Activated T-cell treated with anti-CD3 and anti-CD28 coated beads, Interleukin-2, amount 50 U/mL, for 24 hours (primary cell): Measurements from ENCODE around the gene OLFML1.

Experiments
- DNase-seq: peaks from one replicate; pipeline ENCODE4 v3.0.0-alpha.2; 2020
- H3K27ac Mint-ChIP-seq: 2 replicates; pipeline ENCODE4 v1.8.0; 2020; ENCODE audit warnings: mild to moderate bottlenecking, mixed read lengths
- H3K27me3 Mint-ChIP-seq: 2 replicates; pipeline ENCODE4 v1.8.0; 2020; ENCODE audit warnings: mixed read lengths
- H3K36me3 Mint-ChIP-seq: 2 replicates; pipeline ENCODE4 v1.8.0; 2020; ENCODE audit warnings: low read depth, mixed read lengths
- H3K4me1 Mint-ChIP-seq: 2 replicates; pipeline ENCODE4 v1.8.0; 2020; ENCODE audit warnings: low read depth, mixed read lengths
- H3K4me3 Mint-ChIP-seq: 2 replicates; pipeline ENCODE4 v1.8.0; 2020; ENCODE audit warnings: mild to moderate bottlenecking, moderate library complexity, mixed read lengths
- H3K9me3 Mint-ChIP-seq: 2 replicates; pipeline ENCODE4 v1.8.0; 2020; ENCODE audit warnings: mixed read lengths

Gene OLFML1

DNA sequence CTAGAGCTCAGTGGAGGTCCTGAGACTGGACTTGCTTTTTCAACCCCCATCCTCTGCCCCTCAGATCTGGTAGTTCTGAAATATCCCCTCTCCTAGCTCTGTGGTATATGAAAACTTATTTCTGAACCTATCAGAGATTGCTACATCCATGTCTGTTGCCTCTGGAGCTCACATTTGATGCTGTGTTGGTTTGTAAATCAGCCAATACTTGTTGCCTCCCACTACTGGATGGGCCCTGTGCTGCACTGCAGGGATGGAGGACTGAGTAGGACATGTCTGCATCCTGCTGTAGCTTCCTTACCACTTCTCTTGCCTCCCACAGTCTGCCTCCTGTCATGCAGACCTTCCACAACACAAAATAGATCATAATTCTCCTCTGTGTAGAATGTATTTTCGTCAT, 5.2 kb downstream of the OLFML1 start:
- Mint-ChIP-seq H3K27ac (no peak overlapping the region), H3K9me3 (no peaks in the 10 kb centered on the region), H3K4me3 (no peak overlapping the region), H3K27me3 (peaks cover 6% of the 10 kb centered on the region), H3K36me3 (no peaks in the 10 kb centered on the region), H3K4me1 (no peaks in the 10 kb centered on the region)
- DNase-seq: no peak

DNA sequence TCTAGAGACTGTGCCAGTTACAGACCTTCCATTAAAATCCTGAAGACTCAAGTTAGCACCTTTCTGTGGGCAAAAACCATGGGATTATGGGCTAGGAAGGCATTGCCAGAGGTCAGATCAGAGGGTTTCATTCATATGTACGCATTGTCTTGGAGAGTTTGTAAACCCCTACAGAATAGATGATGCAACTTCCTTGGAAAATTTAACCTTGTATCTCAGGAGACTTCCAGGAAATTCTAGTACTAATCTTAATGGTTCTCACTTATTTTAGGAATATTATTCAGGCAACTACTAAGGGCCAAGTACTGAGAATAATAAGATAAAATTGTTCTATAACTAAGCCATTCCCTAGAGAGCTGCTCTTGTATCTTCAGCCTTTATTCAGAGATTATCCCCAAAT, 6.9 kb downstream of the OLFML1 start:
- H3K27me3 Mint-ChIP-seq: peaks cover 6% of the 10 kb centered on the region
- H3K4me3 Mint-ChIP-seq: no peak overlapping the region
- DNase-seq: no peak
- H3K36me3 Mint-ChIP-seq: no peaks in the 10 kb centered on the region
- H3K27ac Mint-ChIP-seq: no peak overlapping the region
- no peaks in the 10 kb centered on the region for H3K9me3 Mint-ChIP-seq
- peaks cover 10% of the 10 kb centered on the region for H3K4me1 Mint-ChIP-seq

DNA sequence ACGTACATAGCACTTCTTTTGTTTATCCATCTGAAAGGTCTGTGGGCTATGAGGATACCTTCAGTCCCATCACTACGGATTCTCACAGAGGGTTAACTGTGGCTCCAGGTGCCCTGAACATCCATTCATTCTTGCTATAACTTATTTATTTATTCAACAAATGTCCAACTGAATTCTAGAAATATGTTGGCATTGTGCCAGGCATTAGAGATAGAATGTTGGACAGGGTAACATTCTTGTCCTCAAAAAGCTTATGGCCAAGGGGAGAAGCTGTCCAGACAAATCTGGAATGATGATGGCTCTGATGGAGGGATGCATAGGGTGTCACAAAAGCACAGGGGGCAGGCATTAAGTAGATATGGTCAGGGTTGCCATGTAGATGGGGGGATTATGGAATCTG, 8.4 kb downstream of the OLFML1 start:
- no peak overlapping the region for H3K4me3 Mint-ChIP-seq
- no peaks in the 10 kb centered on the region for H3K9me3 Mint-ChIP-seq
- H3K27me3 Mint-ChIP-seq: peaks cover 6% of the 10 kb centered on the region
- peaks cover 10% of the 10 kb centered on the region for H3K4me1 Mint-ChIP-seq
- DNase-seq: no peak
- H3K36me3 Mint-ChIP-seq: no peaks in the 10 kb centered on the region
- H3K27ac Mint-ChIP-seq: no peak overlapping the region

DNA sequence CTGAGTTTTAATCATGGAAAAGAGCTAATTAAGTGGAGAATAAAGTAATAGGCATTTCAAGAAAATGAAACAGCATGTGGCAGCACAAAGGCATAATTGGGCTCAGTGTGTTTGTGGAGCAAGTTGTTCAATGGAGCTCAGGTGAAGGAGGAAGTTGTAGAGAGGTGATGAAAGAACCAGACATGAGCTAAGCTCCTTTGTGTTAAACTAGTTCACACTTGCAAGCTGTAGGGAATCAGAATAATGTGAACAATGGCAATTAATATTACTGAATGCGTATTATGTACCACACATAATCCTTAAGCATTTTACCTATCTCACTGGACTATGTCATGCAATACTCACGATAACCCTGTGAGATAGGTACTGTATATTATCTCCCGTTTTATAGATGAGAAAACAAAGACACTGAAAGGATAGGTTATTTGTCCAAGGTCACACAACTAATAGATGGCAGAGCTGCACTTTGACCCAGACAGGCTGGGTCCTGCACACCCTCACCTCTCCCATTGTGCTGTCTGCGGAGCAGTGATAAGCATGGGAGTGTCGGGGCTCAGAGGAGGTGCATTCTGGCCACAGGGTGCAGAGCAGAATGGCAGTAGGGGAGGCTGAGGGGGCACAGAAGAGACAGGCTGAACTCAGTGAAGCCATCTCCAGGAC, 8.9 kb downstream of the OLFML1 start:
- no peak overlapping the region for H3K27ac Mint-ChIP-seq
- H3K9me3 Mint-ChIP-seq: no peaks in the 10 kb centered on the region
- H3K36me3 Mint-ChIP-seq: no peaks in the 10 kb centered on the region
- H3K27me3 Mint-ChIP-seq: peaks cover 6% of the 10 kb centered on the region
- H3K4me1 Mint-ChIP-seq: peaks cover 10% of the 10 kb centered on the region
- H3K4me3 Mint-ChIP-seq: no peak overlapping the region
- no peak for DNase-seq

DNA sequence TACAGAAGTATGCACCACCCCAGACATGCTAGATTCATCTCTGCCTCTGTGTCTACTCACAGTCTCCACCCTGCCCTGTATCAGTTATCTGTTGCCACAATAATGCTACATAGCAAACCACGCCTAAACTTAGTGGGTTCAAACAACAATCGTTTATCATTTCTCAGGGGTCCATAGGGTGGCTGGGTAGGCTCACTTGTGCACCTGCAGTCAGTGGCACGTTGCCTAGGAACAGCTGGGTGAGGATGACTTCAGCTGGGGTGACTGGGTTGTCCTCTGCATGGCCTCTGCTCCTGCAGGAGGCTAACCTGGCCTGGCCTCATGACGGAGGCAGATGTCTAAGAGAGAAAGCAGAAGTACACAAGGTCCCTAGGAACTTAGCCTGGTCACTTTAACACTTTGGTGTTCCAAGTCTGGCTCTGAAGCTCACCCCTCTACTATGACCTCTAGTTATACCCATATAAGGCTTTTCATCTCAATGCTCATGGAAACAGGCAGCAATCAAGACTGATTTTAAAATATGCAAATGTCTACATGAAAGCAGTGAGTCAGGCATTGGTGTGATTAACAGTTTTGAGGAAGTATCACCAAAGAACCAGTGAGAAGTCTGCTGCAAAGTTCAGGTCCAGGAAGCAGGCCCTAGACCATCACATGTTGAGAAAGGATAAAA, 10.7 kb downstream of the OLFML1 start:
- peaks cover 10% of the 10 kb centered on the region for H3K4me1 Mint-ChIP-seq
- no peaks in the 10 kb centered on the region for H3K9me3 Mint-ChIP-seq
- H3K36me3 Mint-ChIP-seq: no peaks in the 10 kb centered on the region
- H3K27ac Mint-ChIP-seq: peak overlapping the region; percentile 51
- H3K4me3 Mint-ChIP-seq: no peak overlapping the region
- H3K27me3 Mint-ChIP-seq: peaks cover 6% of the 10 kb centered on the region
- no peak for DNase-seq

DNA sequence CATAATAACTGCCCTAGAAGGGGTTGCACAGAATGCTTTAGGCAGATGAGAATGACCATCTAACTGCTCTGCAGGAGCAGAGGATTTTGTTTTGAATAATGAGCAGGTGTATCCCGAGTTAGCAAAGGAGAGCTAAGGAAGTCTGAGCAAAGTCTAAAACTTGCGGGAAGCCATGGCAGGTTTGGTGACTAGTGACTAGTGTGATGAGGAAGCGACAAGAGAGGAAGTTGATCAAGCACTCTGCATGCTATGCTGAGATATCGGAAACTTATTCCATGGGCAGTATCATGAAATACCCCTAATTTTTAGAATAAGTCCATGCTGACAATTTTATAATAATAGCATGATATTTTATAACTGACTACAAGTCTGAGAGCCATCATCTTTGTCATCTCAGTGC, 12.9 kb downstream of the OLFML1 start:
- no peak for DNase-seq
- no peaks in the 10 kb centered on the region for H3K36me3 Mint-ChIP-seq
- no peak overlapping the region for H3K4me3 Mint-ChIP-seq
- no peak overlapping the region for H3K27ac Mint-ChIP-seq
- peaks cover 10% of the 10 kb centered on the region for H3K4me1 Mint-ChIP-seq
- H3K9me3 Mint-ChIP-seq: no peaks in the 10 kb centered on the region
- H3K27me3 Mint-ChIP-seq: peaks cover 6% of the 10 kb centered on the region

DNA sequence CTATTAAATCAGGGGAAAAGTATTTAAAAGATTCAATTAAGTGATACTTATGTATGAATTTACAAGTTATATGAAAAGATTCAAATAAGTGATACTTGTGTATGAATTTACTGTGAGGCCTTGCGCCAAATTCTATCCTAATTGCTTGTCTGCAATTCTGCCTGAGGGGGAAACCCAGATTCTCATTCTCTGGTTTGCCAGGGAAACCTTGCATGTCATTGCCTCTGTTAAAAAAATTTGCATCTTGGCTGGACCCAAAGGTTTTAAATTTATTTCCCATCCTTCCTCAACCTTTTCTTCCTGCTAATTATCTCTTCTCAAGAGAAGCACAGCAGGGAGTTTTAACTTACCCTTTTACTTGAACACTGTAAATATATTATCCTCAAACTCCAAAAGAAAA, 13.8 kb downstream of the OLFML1 start:
- DNase-seq: no peak
- Mint-ChIP-seq H3K4me3 (no peak overlapping the region), H3K4me1 (peaks cover 10% of the 10 kb centered on the region), H3K27ac (no peak overlapping the region), H3K36me3 (no peaks in the 10 kb centered on the region), H3K27me3 (peaks cover 2% of the 10 kb centered on the region), H3K9me3 (no peaks in the 10 kb centered on the region)

DNA sequence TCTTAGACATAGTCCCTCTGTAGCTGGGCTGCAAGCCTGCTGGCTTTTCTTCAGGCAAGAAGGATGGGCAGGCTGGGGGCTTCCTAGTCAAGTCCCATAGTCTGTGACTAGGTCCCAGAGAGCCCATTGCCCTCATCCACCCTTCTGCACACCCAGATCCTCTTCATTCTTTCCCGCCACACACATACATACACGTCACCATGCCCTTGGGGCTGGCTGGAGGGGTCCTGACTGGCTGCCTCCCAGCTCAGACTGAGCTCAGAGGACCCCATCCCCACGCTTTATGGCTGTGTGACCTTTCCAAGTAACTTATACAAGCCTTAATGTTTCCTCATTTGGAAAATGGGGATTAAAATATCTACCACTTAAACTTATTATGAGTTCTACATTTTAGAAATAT, 14.9 kb downstream of the OLFML1 start:
- H3K9me3 Mint-ChIP-seq: no peaks in the 10 kb centered on the region
- peaks cover 10% of the 10 kb centered on the region for H3K4me1 Mint-ChIP-seq
- no peak overlapping the region for H3K27ac Mint-ChIP-seq
- no peaks in the 10 kb centered on the region for H3K27me3 Mint-ChIP-seq
- H3K36me3 Mint-ChIP-seq: no peaks in the 10 kb centered on the region
- no peak for DNase-seq
- H3K4me3 Mint-ChIP-seq: no peak overlapping the region

DNA sequence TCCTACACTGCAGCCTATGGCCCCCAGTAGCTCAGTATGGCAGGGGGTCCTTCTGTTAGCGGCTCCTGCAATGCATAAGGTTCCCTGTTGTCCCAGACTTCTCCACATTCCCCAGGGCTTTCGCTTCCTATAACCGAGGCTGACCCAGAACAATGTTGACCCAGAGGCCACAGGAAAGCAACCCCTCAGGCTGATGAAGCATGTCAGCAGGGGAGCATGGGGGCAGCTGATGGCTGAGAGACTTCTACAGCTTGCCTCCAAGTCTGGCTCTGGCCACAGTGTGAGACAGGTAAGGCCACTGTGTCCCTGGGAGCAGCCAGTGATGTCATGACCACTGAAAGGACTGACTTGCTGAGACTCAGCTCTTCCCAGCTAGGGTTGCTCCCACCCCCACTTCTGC, 15.9 kb downstream of the OLFML1 start:
- no peak overlapping the region for H3K27ac Mint-ChIP-seq
- DNase-seq: no peak
- no peaks in the 10 kb centered on the region for H3K36me3 Mint-ChIP-seq
- H3K27me3 Mint-ChIP-seq: no peaks in the 10 kb centered on the region
- H3K4me3 Mint-ChIP-seq: no peak overlapping the region
- peaks cover 3% of the 10 kb centered on the region for H3K4me1 Mint-ChIP-seq
- H3K9me3 Mint-ChIP-seq: no peaks in the 10 kb centered on the region

DNA sequence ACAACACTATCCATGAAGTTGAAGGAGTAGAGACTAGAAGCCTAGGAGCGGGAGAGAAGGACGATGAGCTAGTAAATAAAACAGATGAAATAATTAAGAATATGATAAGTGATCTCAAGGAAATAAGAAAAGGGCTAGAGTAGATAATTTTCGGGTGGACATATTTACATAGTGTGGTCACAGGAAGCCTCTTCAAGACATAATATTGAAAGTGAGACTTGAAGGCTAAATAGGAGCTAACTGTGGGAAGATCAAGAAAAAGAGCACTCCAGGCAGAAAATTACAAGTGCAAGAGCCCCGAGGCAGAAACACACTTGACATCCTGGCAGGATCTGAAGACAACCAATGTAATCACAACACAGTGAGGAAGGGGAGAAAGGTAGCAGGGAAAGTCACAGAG, 16.6 kb downstream of the OLFML1 start:
- H3K27me3 Mint-ChIP-seq: no peaks in the 10 kb centered on the region
- H3K4me1 Mint-ChIP-seq: no peaks in the 10 kb centered on the region
- H3K27ac Mint-ChIP-seq: no peak overlapping the region

DNA sequence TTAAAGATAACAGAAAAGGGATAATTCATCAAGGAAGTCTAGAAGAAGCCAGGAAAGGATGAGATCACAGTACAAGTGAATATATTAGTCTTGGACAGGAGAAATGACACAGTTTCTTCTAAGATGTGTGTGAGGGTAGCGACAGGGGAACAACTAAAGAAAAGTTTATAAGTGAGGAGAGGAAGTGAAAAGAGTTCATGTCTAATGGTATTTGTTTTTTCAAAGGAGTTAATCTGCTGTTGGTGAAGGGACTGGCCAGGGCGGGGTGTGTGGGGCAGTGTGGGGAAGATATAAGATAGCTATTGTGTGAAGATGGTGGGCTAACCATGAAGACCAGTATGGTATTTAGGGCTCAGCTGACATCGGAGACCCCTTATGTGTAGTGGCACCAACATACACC, 20.9 kb downstream of the OLFML1 start:
- Mint-ChIP-seq H3K27ac (no peak overlapping the region), H3K9me3 (no peaks in the 10 kb centered on the region)

More for the DNA sequence above, 16.6 kb downstream of the OLFML1 start:
- no peaks in the 10 kb centered on the region for H3K36me3 Mint-ChIP-seq
- no peaks in the 10 kb centered on the region for H3K9me3 Mint-ChIP-seq
- H3K4me3 Mint-ChIP-seq: no peak overlapping the region
- DNase-seq: no peak

DNA sequence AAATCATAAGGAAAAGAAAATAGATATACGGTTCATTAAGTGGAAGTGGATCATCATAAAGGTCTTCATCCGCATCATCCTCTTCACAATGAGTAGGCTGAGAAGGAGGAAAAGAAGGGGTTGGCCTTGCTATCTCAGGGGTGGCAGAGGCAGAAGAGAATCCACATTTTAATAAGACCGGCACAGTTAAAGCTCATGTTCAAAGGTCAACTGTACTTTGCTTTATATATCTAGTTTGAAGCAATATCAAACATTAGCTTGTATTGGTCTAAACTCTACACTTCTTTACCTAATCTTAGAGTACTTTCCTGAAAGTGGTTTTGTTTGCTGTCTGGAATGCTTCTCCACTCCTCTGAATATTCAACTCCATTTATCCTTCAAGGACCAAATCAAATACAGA, 22.8 kb downstream of the OLFML1 start:
- H3K36me3 Mint-ChIP-seq: no peaks in the 10 kb centered on the region
- no peak for DNase-seq
- H3K4me1 Mint-ChIP-seq: peaks cover 18% of the 10 kb centered on the region
- H3K27ac Mint-ChIP-seq: no peak overlapping the region
- no peak overlapping the region for H3K4me3 Mint-ChIP-seq
- no peaks in the 10 kb centered on the region for H3K9me3 Mint-ChIP-seq
- no peaks in the 10 kb centered on the region for H3K27me3 Mint-ChIP-seq

More for the DNA sequence above, 20.9 kb downstream of the OLFML1 start:
- Mint-ChIP-seq H3K27me3 (no peaks in the 10 kb centered on the region), H3K4me3 (no peak overlapping the region), H3K36me3 (no peaks in the 10 kb centered on the region), H3K4me1 (peaks cover 1% of the 10 kb centered on the region)
- DNase-seq: no peak

DNA sequence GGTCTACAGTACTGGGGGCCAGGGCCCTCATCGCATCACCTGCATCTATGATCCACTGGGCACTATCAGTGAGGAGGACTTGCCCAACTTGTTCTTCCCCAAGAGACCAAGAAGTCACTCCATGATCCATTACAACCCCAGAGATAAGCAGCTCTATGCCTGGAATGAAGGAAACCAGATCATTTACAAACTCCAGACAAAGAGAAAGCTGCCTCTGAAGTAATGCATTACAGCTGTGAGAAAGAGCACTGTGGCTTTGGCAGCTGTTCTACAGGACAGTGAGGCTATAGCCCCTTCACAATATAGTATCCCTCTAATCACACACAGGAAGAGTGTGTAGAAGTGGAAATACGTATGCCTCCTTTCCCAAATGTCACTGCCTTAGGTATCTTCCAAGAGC, 24.7 kb downstream of the OLFML1 start:
- peaks cover 26% of the 10 kb centered on the region for H3K4me1 Mint-ChIP-seq
- peaks cover 3% of the 10 kb centered on the region for H3K36me3 Mint-ChIP-seq
- no peak overlapping the region for H3K4me3 Mint-ChIP-seq
- H3K27ac Mint-ChIP-seq: no peak overlapping the region
- peaks cover 4% of the 10 kb centered on the region for H3K27me3 Mint-ChIP-seq
- no peaks in the 10 kb centered on the region for H3K9me3 Mint-ChIP-seq
- no peak for DNase-seq

DNA sequence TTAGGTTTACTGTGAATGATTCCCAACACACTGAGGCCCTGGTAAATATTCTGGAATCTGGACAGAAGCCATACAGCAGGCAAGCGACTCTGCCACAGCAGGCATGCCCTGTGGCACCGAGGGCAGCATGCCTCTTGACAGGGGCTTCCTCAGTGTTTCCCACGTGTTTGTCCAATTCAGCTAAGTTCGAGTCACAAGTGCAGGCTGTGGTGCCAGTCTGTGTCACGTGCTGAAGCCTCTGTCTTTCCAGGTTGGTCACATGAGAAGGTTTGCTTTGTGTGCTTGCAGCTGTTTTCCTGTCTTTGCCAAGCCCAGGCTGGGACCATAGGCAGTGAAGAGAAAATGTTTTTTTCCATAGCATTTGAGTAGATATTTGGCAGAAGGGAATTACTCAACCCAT, 26.1 kb downstream of the OLFML1 start:
- Mint-ChIP-seq H3K27me3 (peaks cover 4% of the 10 kb centered on the region), H3K27ac (no peak overlapping the region), H3K36me3 (peaks cover 3% of the 10 kb centered on the region), H3K4me1 (peaks cover 38% of the 10 kb centered on the region), H3K4me3 (no peak overlapping the region), H3K9me3 (no peaks in the 10 kb centered on the region)
- no peak for DNase-seq

DNA sequence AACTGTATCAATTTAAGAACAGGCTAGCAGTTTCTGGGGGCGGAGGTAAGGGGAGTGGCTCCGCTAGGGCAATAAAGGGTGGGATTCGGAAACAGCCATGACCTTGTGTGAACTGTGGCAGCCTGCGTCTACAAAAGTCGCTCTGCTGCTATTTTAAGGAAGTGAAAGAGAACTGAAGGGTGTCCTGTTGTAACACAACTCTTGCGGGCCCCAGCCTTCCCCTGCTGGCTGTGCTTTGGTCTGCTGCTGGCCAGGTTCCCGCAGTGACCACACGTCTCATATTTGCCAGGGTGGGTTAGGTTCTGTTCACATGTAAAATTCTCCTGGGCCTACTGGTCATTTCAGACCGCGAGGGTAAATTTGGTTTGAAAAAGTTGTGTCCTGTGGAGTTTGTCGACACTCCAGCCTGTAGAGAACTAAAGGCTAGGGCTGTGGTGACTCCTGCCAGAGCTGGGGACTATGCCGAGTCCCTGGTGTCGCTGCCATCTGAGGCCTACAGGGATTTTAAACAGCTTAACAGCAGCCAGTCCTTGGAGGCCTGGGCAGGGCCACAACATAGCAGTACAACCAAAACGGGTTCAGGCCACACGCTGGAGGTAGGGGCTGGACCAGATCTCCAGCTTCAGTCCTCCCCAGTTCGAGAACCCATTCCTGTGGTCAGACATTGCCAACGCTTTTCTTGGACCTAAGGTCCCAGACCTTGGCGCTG, 27.4 kb downstream of the OLFML1 start:
- H3K4me3 Mint-ChIP-seq: peak overlapping the region; percentile 88
- H3K36me3 Mint-ChIP-seq: peaks cover 3% of the 10 kb centered on the region
- peaks cover 4% of the 10 kb centered on the region for H3K27me3 Mint-ChIP-seq
- DNase-seq: no peak
- peaks cover 42% of the 10 kb centered on the region for H3K4me1 Mint-ChIP-seq
- no peaks in the 10 kb centered on the region for H3K9me3 Mint-ChIP-seq
- H3K27ac Mint-ChIP-seq: peak overlapping the region; percentile 92
